Peyer's patch (tissue), 4 donors: Measurements from ENCODE around the gene AGBL3.

Experiments used
- CTCF ChIP-seq, 6 experiments: fragments of 450-650 bp in 4 of 6; fragments of 200-600 bp in 2 of 6; sonication (generic) in 1 of 6; IDR thresholded peaks; one replicate each; pipeline ENCODE4 v1.5.1; 2017 to 2019; ENCODE audit warnings: antibody characterized with exemption in 6 of 6, mild to moderate bottlenecking in 3 of 6, moderate library complexity in 1 of 6
- POLR2A ChIP-seq, 2 donors: fragments of 450-650 bp; IDR thresholded peaks; one replicate each; pipeline ENCODE4 v1.5.1; 2017; ENCODE audit warnings: antibody characterized with exemption in 2 of 2, mild to moderate bottlenecking in 2 of 2, moderate library complexity in 2 of 2

GRCh38 chr7:135079068-135079467, 92.8 kb downstream of the AGBL3 start:
- no peak for TF ChIP-seq CTCF (IDR thresholded peaks at IDR 0.05)
- no peak for TF ChIP-seq POLR2A (IDR thresholded peaks at IDR 0.05)
